Nucleus accumbens (tissue), 56 donors: ENCODE measurements around the gene CYP1A2.
"Not testable (repeated sequence)": the region's sequence is repeated elsewhere in the genome, so short reads cannot be mapped to it uniquely, and the experiment has no call there.

ENCODE experiments used
- DNase-seq, 56 donors: peaks; one replicate each; lab custom pipeline; 2025; lab: John Stamatoyannopoulos, UW

CYP1A2 gene

GRCh38 chr15:74748322-74748946, at the start of gene CYP1A2:
TSS of gene CYP1A2 (plus strand) at chr15:74748845. CDS start at chr15:74749739, 894 bp downstream.
- no peak for DNase-seq

- DNase-seq = no peak
These were observed 39.6 kb upstream of the CYP1A2 start for GRCh38 chr15:74709011-74709410.

GRCh38 chr15:74709892-74710291, 38.8 kb upstream of the CYP1A2 start:
- DNase-seq = no peak

GRCh38 chr15:74710319-74711094, 38.1 kb upstream of the CYP1A2 start:
- DNase-seq = no peak

DNA sequence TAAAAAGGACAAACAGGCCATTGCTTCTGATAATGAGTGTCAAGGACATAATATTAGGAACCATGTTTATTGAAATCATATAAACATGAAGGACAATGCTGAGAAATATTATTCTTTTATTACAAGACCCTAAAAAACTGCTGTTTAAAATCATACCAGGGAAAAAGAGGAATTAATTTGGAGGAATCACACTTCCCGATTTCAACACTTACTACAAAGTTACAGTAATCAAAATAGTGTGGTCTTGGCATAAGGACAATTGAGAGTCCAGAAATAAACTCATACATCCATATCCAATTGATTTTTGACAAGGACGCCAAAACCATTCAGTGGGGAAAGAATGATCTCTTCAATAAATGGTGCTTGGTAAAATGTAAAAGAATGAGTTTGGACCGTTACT, 36.3 kb upstream of the CYP1A2 start:
- DNase-seq = no peak

DNA sequence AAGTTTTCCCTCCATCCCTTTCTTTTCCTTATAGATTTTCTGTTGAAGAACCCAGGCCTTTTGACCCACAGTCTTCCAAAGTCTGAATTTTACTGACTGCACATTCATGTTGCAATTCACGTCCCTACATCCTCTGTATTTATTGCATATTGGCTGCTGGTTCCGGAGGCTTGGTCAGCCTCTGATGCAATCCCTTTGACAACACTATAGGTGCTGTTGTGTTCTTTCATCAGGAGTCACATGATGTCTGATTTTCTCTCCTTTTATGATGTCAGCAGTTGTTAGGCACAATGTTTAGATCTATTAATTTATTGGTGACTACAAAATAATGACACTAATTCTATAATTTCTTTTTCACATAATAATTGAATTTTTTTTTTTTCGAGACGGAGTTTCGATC, 32.0 kb upstream of the CYP1A2 start:
- no peak for DNase-seq

DNA sequence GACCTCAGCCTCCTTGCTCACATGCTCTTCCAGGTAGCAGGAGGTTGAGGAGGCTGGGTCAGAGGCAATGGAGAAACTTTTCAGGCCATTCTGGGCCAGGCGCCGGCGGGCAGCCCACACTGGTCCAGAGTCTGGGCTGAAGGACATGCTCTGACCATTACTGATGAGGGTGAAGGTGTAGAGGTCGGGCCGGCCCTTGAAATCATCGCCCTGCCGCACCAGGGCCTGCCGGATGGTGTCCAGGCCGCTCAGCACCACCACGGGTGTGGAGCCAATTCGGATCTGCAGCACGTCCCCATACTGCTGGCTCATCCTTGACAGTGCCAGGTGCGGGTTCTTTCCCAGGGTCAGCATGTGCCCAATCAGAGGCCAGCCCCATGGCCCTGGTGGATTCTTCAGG, 26.1 kb upstream of the CYP1A2 start:
- DNase-seq = no peak

GRCh38 chr15:74723187-74723586, 25.5 kb upstream of the CYP1A2 start:
- no peak for DNase-seq

DNA sequence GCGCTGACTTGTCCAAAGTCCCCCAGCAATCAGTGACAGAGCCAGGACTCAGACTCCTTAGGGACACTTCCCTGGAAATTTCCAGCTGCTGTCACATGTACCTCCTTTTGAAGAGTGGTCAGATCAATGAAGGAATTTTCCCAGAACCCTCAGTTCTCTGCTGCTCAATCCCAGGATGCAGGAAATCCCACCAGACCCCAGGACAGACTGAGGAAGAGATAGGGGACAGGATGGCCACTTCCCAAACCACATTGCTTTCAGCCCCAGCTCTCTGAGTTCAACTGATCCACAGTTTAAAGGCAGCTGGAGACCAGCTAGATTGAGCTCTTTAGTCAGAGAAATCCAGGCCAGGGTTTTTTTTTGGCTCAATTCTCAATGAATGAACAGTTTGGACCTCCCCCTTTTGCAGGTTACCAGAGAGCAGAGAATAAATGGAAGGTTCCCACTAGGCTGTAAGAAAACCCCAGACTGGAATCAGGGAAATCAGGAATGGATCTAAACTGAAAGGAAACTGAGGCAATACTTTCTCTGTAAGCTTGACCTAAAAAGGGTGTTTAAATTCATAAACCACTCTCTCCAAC, 24.8 kb upstream of the CYP1A2 start:
- peak in 8 of 56 donors; percentile 3 to 47 (median 16) for DNase-seq

- DNase-seq = no peak
These were observed 23.9 kb upstream of the CYP1A2 start for GRCh38 chr15:74724570-74725224.

DNA sequence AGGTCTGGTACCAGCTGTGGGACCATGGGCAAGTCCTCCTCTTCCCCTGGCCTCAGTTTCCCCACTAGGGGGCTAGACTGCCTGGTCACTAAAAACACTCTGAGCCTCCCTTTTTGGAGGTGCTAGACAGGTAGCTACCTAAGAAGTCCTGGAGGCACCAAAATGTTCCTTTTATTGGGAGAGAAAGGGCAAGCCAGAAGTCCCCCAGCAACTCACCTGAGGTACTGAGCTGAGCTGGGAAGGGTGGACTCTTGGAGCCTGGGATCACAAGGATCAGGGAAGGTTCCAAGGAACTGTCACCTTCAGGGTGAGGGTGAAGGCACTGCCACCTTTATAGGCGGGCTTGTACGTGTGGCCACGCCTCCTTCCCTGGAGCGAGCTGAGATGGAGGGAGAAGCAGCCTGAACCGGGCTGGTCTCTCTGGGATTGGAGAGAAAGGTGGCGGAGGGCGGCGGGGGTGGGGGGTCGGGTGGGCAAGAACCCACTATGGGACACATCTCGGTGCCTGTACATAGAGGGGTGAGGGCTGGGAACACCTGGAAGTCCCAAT, 23.3 kb upstream of the CYP1A2 start, which contains the start of gene CYP1A1:
Gene CYP1A1 (minus strand): TSS at position 304 of the 550 bp plus-strand sequence. CDS start 2,431 bp downstream, outside the sequence.
- DNase-seq = peak in 6 of 56 donors; percentile 2 to 30 (median 17)

DNA sequence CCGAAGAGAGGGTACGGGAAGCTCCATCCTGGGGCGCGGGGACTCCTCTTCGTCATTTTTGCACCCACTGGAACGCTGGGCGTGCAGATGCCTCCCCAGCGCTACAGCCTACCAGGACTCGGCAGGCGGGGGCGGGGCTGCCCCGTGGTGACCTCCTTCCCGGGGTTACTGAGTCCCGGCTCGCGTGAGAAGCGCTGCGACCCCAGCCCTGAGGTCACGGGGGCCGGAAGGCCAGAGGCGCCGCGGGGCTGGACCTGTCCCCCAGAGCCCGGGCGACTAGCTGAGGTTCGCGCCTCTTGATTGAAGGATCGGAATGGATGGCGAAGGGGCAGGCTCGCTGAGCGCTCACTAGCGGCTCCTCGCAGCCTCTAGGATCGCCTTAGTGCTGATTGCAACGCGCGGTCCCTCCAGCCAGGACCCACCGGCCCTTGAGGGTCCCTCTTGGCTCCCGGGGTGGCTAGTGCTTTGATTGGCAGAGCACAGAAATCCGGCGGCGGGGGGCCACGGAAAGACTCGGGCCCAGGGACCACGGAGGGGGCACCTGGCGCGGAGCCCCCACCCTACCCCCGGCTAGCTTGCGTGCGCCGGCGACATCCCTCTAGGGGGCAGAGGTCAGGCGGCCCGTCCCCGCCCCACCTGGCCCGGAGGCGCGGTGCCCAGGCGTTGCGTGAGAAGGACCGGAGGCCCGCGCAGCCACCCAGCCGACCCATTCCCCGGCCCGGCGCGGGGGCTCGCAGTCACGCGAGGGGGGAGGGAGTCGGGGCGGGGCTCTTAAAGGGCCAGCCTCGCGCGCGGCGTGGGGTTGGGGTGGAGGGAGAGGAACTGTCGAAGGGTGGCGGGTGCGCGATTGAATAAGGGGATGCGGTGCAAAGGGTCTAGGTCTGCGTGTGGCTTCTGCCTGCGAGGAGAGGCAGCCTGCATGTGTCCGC, 22.5 kb upstream of the CYP1A2 start:
- DNase-seq = peak in 7 of 56 donors; percentile 5 to 62 (median 14)

GRCh38 chr15:74726774-74727164, 21.9 kb upstream of the CYP1A2 start:
- DNase-seq = no peak

GRCh38 chr15:74727727-74728126, 20.9 kb upstream of the CYP1A2 start:
- no peak for DNase-seq

DNA sequence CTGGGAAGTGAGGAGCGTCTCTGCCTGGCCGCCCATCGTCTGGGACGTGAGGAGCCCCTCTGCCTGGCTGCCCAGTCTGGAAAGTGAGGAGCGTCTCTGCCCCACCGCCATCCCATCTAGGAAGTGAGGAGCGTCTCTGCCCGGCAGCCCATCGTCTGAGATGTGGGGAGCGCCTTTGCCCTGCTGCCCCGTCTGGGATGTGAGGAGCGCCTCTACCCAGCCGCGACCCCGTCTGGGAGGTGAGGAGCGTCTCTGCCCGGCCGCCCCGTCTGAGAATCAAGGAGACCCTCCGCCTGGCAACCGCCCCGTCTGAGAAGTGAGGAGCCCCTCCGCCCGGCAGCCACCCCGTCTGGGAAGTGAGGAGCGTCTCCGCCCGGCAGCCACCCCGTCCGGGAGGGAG, 19.9 kb upstream of the CYP1A2 start:
- DNase-seq = not testable (repeated sequence)

DNA sequence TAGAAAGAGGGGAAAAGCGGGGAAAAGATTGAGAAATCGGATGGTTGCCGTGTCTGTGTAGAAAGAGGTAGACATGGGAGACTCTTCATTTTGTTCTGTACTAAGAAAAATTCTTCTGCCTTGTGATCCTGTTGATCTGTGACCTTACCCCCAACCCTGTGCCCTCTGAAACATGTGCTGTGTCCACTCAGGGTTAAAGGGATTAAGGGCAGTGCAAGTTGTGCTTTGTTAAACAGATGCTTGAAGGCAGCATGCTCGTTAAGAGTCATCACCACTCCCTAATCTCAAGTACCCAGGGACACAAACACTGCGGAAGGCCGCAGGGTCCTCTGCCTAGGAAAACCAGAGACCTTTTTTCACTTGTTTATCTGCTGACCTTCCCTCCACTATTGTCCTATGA, 19.3 kb upstream of the CYP1A2 start:
- DNase-seq = not testable (repeated sequence)

GRCh38 chr15:74730619-74731316, 17.9 kb upstream of the CYP1A2 start:
- DNase-seq = no peak

- no peak for DNase-seq
These were observed 15.8 kb upstream of the CYP1A2 start for GRCh38 chr15:74732846-74733245.

DNA sequence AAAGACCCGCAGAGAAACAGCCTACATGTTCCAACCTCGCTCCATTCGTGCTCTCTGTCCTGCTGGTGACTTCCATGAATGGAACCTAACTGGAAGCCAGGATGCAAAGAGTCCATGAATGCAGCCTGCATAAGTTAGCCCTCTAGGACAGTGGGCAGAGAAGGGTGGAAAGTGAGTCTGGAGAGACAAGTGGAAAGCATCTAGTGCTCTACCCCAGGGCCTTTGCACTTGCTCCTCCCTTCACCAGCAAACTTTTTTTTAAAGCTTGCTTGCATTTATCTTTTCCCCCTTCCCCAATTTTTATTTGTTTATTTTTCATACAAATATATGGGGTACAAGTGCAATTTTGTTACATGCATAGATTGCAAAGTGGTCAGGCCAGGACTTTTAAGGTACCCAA, 15.4 kb upstream of the CYP1A2 start:
- no peak for DNase-seq
